HG03108 (cell line): ENCODE measurements around the gene NOP9.

Experiments used
- ATAC-seq: cut with Tn5 transposase; IDR thresholded peaks from one replicate; pipeline ENCODE4 v1.9.1; 2021; ENCODE audit warnings: moderate library complexity; ENCODE audit not compliant: unreplicated experiment

The NOP9 gene

GRCh38 chr14:24299255-24300191, at the start of gene NOP9, which contains the start of gene DHRS1:
Gene NOP9, plus strand, starts transcription at chr14:24299850. Its CDS starts 105 bp downstream, at chr14:24299955.
Gene DHRS1, minus strand, starts transcription at chr14:24299780. Its CDS starts 674 bp downstream, at chr14:24299106.
- ATAC-seq = peak; percentile 57

- no peak for ATAC-seq
These were observed 49.3 kb upstream of the NOP9 start for GRCh38 chr14:24250354-24250753.

- ATAC-seq = no peak
These were observed 47.8 kb upstream of the NOP9 start for GRCh38 chr14:24251880-24252288.

- ATAC-seq = no peak
These were observed 47.1 kb upstream of the NOP9 start for GRCh38 chr14:24252289-24253124.

GRCh38 chr14:24253936-24254335, 45.7 kb upstream of the NOP9 start:
- no peak for ATAC-seq

- no peak for ATAC-seq
These were observed 44.8 kb upstream of the NOP9 start for GRCh38 chr14:24254630-24255392.

- ATAC-seq = no peak
These were observed 44.2 kb upstream of the NOP9 start for GRCh38 chr14:24255438-24255837.

- ATAC-seq = no peak
These were observed 43.5 kb upstream of the NOP9 start for GRCh38 chr14:24255931-24256711.

GRCh38 chr14:24256960-24257359, 42.7 kb upstream of the NOP9 start:
- no peak for ATAC-seq

GRCh38 chr14:24258119-24258518, 41.5 kb upstream of the NOP9 start:
- no peak for ATAC-seq

GRCh38 chr14:24258548-24259265, 40.9 kb upstream of the NOP9 start:
- ATAC-seq = no peak

GRCh38 chr14:24259282-24260025, 40.2 kb upstream of the NOP9 start:
- no peak for ATAC-seq

GRCh38 chr14:24260026-24260779, 39.4 kb upstream of the NOP9 start:
- no peak for ATAC-seq

- ATAC-seq = no peak
These were observed 38.9 kb upstream of the NOP9 start for GRCh38 chr14:24260780-24261157.

GRCh38 chr14:24261256-24261968, 38.2 kb upstream of the NOP9 start:
- ATAC-seq = no peak

GRCh38 chr14:24261969-24262327, 37.7 kb upstream of the NOP9 start:
- no peak for ATAC-seq
